OCI-M2 (cell line): ENCODE measurements around the gene C2orf72.

Experiments used
- DNase-seq: peaks from one replicate; lab custom pipeline; 2025; ENCODE audit not compliant: unreplicated experiment; lab: John Stamatoyannopoulos, UW

Gene C2orf72

GRCh38 chr2:231041061-231041689, 3.9 kb downstream of the C2orf72 start:
- no peak for DNase-seq

- DNase-seq, result no peak
Observed at GRCh38 chr2:231043796-231044195, 6.5 kb downstream of the C2orf72 start.

GRCh38 chr2:231046916-231047273, 9.6 kb downstream of the C2orf72 start:
- DNase-seq, result no peak

- no peak for DNase-seq
Observed at GRCh38 chr2:231047274-231047922, 10.1 kb downstream of the C2orf72 start.

GRCh38 chr2:231047923-231048915, 10.9 kb downstream of the C2orf72 start:
- DNase-seq, result no peak

- no peak for DNase-seq
Observed at GRCh38 chr2:231049286-231050017, 12.1 kb downstream of the C2orf72 start.

GRCh38 chr2:231050018-231050901, 12.9 kb downstream of the C2orf72 start:
- DNase-seq, result no peak

GRCh38 chr2:231051116-231051515, 13.8 kb downstream of the C2orf72 start:
- DNase-seq, result no peak

- no peak for DNase-seq
Observed at GRCh38 chr2:231052494-231053451, 15.4 kb downstream of the C2orf72 start.

- DNase-seq, result no peak
Observed at GRCh38 chr2:231053846-231054245, 16.5 kb downstream of the C2orf72 start.

GRCh38 chr2:231056453-231057416, 19.4 kb downstream of the C2orf72 start, which contains the start of gene PSMD1:
Gene PSMD1, plus strand, starts transcription at chr2:231056867. Its CDS starts 159 bp downstream, at chr2:231057026.
- DNase-seq, result peak; percentile 49

GRCh38 chr2:231057590-231057989, 20.3 kb downstream of the C2orf72 start:
- DNase-seq, result no peak

GRCh38 chr2:231058761-231059550, 21.6 kb downstream of the C2orf72 start:
- DNase-seq, result no peak

GRCh38 chr2:231059756-231060155, 22.4 kb downstream of the C2orf72 start:
- no peak for DNase-seq

- no peak for DNase-seq
Observed at GRCh38 chr2:231062776-231063175, 25.5 kb downstream of the C2orf72 start.

- DNase-seq, result no peak
Observed at GRCh38 chr2:231063347-231063746, 26.0 kb downstream of the C2orf72 start.

GRCh38 chr2:231065966-231066365, 28.6 kb downstream of the C2orf72 start:
- DNase-seq, result no peak
